Mononuclear cell (primary cell): ENCODE measurements around the gene THADA. TPM values are rescaled to one million over a fixed set of nuclear protein-coding genes. Genes with fewer than 3 reads are reported as not detected.

Experiments
- H3K27me3 ChIP-seq: 2 replicates; pipeline ENCODE4 v1.6.0; 2011; ENCODE audit warnings: low read length, control low read depth; ENCODE audit not compliant: insufficient read depth
- H3K4me1 ChIP-seq: 2 replicates; pipeline ENCODE4 v1.5.1; 2011; ENCODE audit warnings: mild to moderate bottlenecking, low read length, control low read depth; ENCODE audit not compliant: insufficient read depth
- H3K4me3 ChIP-seq: 2 replicates; pipeline ENCODE4 v1.5.1; 2011; ENCODE audit warnings: mild to moderate bottlenecking, low read length, moderate library complexity
- H3K9me3 ChIP-seq: 2 replicates; pipeline ENCODE4 v1.5.1; 2011; ENCODE audit warnings: low read depth, mild to moderate bottlenecking, control low read depth, low read length
- total RNA-seq: library from RNA; depleted of rRNA; stranded (reverse); fragments of >200 nt; gene quantifications from one replicate; pipeline ENCODE4 v1.2.3, GENCODE V29; 2012

The THADA gene
- total RNA-seq, 1 donor, result 25.5 TPM

DNA sequence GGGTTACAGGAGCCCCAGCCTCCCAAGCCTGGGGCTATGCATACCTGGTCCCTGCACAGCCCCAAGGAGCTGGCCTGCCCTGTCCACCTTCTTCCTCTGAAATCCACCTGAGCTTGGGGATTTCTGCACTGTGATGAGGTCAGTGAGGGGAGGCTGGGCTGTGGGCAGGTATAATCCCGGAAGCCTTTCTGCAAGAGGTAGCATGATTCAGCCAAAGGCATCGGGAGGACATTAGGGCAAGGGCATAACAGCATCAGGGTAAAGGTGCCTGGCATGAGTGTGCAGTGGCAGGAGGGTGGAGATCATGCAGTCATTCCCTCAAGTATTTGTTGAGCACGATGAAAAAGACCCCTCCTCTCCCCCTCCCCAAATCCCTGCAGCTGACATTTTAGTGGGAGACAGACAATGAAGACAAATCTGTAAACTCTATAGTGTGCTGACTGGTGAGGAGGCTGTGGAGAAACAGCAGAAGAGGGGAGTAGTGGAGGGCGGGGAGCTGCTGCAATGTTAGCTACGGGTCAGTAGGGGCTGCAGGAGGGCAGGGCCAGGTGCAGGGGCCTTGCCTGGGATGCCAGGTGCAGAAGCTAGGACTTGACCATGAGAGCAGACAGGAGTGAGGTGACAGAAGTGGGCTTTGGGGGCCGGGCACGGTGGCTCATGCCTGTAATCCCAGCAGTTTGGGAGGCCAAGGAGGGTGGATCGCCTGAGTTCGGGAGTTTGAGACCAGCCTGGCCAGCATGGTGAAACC, 388.1 kb downstream of the THADA start:
- Histone ChIP-seq H3K4me1 (peaks cover 54% of the 10 kb centered on the region), H3K9me3 (no peaks in the 10 kb centered on the region), H3K4me3 (no peak overlapping the region), H3K27me3 (no peaks in the 10 kb centered on the region)

DNA sequence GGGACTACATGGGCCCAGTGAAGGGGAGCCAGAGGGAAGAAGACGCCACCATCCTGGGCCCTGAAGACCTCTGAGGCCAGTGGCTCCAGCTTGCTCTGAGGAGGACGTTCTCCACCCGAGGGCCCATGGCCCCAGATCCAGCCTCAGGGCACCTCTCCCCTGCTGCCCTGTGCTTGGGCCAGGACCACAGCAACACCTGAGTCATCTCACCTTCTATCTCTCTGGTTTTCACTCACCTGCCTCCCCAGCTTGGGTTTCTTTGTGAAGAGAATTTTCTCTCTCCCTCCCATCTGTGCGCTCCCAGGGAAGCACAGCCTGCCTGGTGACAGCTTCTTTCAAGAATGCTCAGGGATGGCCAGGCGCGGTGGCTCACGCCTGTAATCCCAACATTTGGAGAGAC, 389.2 kb downstream of the THADA start:
- H3K4me1 ChIP-seq, result peaks cover 47% of the 10 kb centered on the region
- no peaks in the 10 kb centered on the region for H3K9me3 ChIP-seq
- H3K27me3 ChIP-seq, result no peaks in the 10 kb centered on the region
- H3K4me3 ChIP-seq, result no peak overlapping the region

DNA sequence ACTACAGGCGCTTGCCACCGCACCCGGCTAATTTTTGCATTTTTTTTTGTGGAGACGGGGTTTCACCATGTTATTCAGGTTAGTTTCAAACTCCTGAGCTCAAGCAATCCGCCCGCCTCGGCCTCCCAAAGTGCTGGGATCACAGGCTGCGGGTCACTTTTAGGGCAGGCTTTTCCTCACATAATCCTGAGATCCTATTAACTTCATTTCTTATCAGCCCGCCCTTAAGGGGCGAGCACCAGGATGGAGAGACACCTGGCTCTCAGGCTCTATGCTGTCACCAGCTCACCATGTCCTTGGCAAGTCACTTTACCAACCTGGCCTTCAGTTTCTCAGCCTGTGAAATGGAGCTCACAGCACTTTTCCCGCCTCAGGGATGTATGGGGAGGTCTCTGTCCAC, 392.5 kb downstream of the THADA start:
- Histone ChIP-seq H3K27me3 (no peaks in the 10 kb centered on the region), H3K4me3 (no peak overlapping the region), H3K4me1 (peaks cover 22% of the 10 kb centered on the region), H3K9me3 (no peaks in the 10 kb centered on the region)

DNA sequence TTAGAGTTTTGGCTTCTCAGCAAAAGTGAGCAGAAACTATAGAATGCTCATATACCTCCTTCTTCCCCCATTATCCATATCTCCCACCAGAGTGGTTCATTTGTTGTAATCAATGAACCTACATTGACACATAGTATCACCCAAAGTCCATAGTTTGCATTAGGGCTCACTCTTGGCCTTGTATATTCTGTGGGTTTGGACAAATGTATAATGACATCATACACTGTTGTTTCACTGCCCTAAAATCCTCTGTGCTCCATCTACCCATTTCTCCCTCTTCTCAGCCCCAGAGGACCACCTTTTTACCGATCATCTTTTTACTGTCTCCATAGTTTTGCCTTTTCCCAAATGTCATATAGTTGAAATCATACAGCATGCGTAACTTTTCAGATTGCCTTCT, 393.5 kb downstream of the THADA start:
- Histone ChIP-seq H3K9me3 (no peaks in the 10 kb centered on the region), H3K27me3 (no peaks in the 10 kb centered on the region), H3K4me1 (peaks cover 19% of the 10 kb centered on the region), H3K4me3 (no peak overlapping the region)

- H3K4me1 ChIP-seq, result peaks cover 23% of the 10 kb centered on the region
- no peaks in the 10 kb centered on the region for H3K9me3 ChIP-seq
- no peaks in the 10 kb centered on the region for H3K27me3 ChIP-seq
- H3K4me3 ChIP-seq, result no peak overlapping the region
Measured at GRCh38 chr2:43201497-43201896, 394.3 kb downstream of the THADA start.

DNA sequence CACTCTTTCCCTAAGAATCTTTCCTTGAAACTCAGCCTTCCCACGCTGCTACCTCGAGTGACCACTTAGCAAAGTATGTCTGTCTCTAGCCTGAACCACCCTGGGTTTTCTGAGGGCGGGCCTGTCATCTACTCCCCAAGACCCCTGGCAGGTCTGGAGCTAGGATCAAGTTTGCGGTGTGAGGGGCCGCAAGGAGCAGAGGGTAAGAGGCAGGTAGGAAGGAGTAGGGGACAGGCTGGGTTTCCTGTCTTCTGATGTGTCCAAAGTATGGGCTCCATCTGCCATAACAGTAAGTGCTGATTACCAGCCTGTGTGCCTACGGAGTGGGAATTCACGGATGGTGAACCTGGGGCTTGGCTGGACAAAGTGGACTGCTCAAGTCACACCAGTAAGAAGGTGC, 394.8 kb downstream of the THADA start:
- Histone ChIP-seq H3K9me3 (no peaks in the 10 kb centered on the region), H3K4me1 (peaks cover 27% of the 10 kb centered on the region), H3K27me3 (no peaks in the 10 kb centered on the region), H3K4me3 (no peak overlapping the region)

GRCh38 chr2:43199492-43200488, 396.0 kb downstream of the THADA start:
- H3K9me3 ChIP-seq, result no peaks in the 10 kb centered on the region
- H3K27me3 ChIP-seq, result no peaks in the 10 kb centered on the region
- H3K4me1 ChIP-seq, result peaks cover 40% of the 10 kb centered on the region
- no peak overlapping the region for H3K4me3 ChIP-seq

DNA sequence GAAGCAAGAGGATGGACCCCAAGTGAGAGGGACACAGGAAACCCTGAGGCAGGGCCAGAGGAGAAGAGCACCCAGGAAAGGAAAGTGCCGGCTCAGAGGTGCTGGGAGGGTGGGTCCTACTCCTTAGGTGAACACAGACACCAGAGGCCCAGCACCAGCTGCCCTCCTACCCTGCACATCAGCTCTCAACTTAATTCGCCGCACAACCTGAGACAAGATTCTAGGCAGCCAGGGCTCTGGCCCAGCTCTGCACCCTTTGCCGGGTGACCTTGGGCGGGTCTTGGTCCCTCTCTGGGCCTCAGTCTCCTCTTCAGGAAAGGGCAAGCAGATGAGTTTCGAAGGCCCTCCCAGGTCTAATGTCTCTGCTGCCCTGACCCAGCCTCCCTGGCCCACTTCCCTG, 397.6 kb downstream of the THADA start:
- Histone ChIP-seq H3K4me1 (peaks cover 55% of the 10 kb centered on the region), H3K27me3 (no peaks in the 10 kb centered on the region), H3K9me3 (no peaks in the 10 kb centered on the region), H3K4me3 (no peak overlapping the region)

- Histone ChIP-seq H3K9me3 (no peaks in the 10 kb centered on the region), H3K4me3 (no peak overlapping the region), H3K27me3 (no peaks in the 10 kb centered on the region), H3K4me1 (peaks cover 62% of the 10 kb centered on the region)
Measured at GRCh38 chr2:43197588-43197896, 398.3 kb downstream of the THADA start.

- Histone ChIP-seq H3K27me3 (no peaks in the 10 kb centered on the region), H3K4me3 (no peak overlapping the region), H3K4me1 (peaks cover 67% of the 10 kb centered on the region), H3K9me3 (no peaks in the 10 kb centered on the region)
Measured at GRCh38 chr2:43196768-43197587, 398.9 kb downstream of the THADA start.

DNA sequence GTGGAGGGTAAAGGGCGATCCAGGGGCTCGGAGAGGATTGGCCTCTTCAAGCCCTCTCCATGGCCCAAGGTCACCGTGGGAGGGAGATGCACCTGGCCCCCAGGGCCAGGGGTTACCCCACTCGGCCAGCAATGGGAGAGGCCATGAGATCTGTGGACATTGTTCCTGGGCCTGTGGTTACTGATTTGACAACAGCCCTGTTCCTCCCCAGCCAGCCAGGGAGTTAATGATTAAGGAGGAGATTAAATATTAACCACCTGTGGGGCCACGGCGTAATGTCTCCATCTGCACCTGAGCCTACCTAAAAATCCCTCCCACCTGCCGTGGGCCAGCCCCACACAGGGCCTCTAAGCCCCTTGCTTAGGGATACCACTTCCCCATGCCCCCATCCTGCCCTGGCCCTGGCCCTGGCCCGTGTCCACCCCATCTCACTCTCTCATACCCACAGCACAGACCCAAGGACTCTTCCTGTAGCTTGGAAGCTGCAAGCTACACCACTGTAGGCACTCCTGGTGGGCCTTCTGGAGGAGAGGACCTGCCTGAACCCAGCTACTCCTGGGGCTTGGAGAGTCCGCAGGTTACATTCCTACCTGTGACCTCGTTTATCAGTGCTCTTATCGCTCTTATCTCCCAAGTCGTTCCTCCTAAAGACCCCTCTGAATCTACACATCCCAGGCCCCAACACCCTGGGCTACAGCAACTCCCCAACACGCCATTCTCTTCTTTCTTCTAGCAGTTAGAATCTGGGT, 401.5 kb downstream of the THADA start:
- Histone ChIP-seq H3K27me3 (no peaks in the 10 kb centered on the region), H3K9me3 (no peaks in the 10 kb centered on the region), H3K4me1 (peaks cover 64% of the 10 kb centered on the region), H3K4me3 (peak overlapping the region; percentile 8)

DNA sequence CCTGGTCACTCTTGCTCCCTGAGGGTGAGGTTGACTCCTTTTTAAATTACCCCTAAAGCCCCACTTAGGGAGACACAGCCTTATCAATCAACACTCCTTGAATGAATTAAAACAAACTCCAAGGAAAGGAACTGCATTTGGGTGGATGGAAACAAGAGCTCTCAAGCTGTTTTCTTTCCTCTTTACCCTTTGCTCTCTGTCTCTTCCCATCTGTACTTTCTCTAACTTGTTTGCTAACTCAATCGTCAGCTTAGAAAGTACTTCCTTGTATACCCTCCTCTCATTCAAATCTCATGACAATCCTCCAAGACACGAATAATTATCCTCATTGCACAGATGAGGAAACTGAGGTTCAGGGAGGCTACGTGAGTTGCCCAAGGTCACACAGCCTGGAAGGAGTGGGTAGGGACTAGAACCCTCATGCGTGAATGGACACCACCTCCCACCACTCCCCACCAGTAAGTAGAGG, 402.2 kb downstream of the THADA start:
- H3K9me3 ChIP-seq, result no peaks in the 10 kb centered on the region
- peaks cover 64% of the 10 kb centered on the region for H3K4me1 ChIP-seq
- no peaks in the 10 kb centered on the region for H3K27me3 ChIP-seq
- no peak overlapping the region for H3K4me3 ChIP-seq

DNA sequence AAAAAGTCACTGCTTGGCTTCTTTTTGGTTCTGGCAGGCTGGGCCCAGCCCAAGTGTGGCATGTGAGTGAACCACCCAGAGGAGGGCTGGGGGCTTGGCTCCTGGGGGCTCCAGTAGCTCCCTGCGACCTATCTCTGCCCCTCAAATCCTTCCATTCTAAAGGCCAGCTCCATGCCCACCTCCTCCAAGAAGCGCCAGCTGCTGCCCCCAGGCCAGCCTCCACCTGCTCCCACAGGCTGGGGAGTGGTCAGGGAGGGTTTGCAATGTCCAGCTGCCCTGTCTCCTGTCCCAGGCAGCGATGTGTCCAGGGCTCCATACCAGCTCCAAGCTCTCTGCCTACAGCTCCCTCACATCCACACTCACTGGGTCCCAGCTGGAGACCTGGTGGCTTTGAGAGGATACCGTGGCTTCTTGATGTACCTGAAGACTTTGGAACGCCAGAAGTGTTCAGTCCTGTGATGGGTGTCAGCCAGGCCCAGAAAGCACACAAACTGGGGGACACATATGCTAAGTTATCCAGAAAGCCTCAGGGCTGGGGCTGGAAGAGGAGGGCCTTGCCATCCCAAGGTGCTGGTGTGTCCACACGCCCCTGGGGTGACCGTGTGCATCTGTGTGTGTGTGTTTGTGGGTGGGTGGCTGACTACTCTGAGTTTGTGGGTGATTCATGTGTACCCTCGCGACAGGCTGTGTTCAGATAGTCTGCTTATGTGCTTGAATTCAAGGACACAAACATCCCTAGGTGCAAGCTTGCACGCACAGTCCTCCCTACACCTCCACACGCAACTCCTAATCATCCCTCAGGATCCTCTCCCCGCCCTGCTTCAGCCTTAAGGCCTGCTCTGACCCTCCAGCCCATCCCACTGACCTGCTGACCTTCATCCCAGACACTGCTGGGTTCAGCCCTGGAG, 402.8 kb downstream of the THADA start:
- no peak overlapping the region for H3K4me3 ChIP-seq
- H3K9me3 ChIP-seq, result no peaks in the 10 kb centered on the region
- H3K4me1 ChIP-seq, result peaks cover 64% of the 10 kb centered on the region
- no peaks in the 10 kb centered on the region for H3K27me3 ChIP-seq
